AG04450 (cell line): ENCODE measurements around the gene PRLR. TPM values are rescaled to one million over a fixed set of nuclear protein-coding genes. Genes with fewer than 3 reads are reported as not detected.

ENCODE experiments used
- CTCF ChIA-PET: fragments of 300-600, 350-600 bp; formaldehyde crosslinking; extraction: SDS; loops from one replicate; lab custom pipeline; 2022; ENCODE audit warnings: antibody characterized with exemption, inconsistent platforms; lab: Charles Lee
- POLR2A ChIA-PET: fragments of 350-600 bp; formaldehyde crosslinking; extraction: SDS; loops from one replicate; lab custom pipeline; 2021; ENCODE audit warnings: antibody characterized with exemption, inconsistent platforms; lab: Yijun Ruan, JAX
- DNase-seq: peaks from one replicate; pipeline ENCODE4 v3.0.0-alpha.2; 2011; ENCODE audit warnings: low read depth, low spot score
- H3K27ac ChIP-seq: one replicate; pipeline ENCODE4 v1.5.1; 2012; ENCODE audit warnings: low read depth, low read length, control low read depth
- H3K27me3 ChIP-seq: one replicate; pipeline ENCODE4 v1.6.0; 2012; ENCODE audit warnings: low read length; ENCODE audit not compliant: control insufficient read depth, insufficient read depth
- H3K4me3 ChIP-seq: 2 replicates; pipeline ENCODE4 v1.5.1; 2011; ENCODE audit warnings: mild to moderate bottlenecking, low read depth, low read length, control low read depth
- H3K9me3 ChIP-seq: 2 replicates; pipeline ENCODE4 v1.5.1; 2012; ENCODE audit warnings: low read length; ENCODE audit not compliant: control insufficient read depth, insufficient read depth
- polyA plus RNA-seq: library from polyadenylated mRNA; depleted of rRNA; stranded (reverse); fragments of >200 nt; gene quantifications from 2 replicates; pipeline ENCODE4 v1.2.3, GENCODE V29; 2011
- TF ChIP-seq, protein P1 (sequence below): IDR thresholded peaks from 2 replicates; pipeline ENCODE4 v1.5.1; 2011; ENCODE audit warnings: low read depth, low read length, control low read depth, inconsistent platforms

The PRLR gene
- polyA plus RNA-seq, 1 experiment: not detected

- DNase-seq: no peak
- Histone ChIP-seq H3K9me3 (no peaks in the 10 kb centered on the region), H3K27ac (no peak overlapping the region), H3K27me3 (peaks cover 2% of the 10 kb centered on the region), H3K4me3 (no peak overlapping the region)
- TF ChIP-seq, protein P1, sequence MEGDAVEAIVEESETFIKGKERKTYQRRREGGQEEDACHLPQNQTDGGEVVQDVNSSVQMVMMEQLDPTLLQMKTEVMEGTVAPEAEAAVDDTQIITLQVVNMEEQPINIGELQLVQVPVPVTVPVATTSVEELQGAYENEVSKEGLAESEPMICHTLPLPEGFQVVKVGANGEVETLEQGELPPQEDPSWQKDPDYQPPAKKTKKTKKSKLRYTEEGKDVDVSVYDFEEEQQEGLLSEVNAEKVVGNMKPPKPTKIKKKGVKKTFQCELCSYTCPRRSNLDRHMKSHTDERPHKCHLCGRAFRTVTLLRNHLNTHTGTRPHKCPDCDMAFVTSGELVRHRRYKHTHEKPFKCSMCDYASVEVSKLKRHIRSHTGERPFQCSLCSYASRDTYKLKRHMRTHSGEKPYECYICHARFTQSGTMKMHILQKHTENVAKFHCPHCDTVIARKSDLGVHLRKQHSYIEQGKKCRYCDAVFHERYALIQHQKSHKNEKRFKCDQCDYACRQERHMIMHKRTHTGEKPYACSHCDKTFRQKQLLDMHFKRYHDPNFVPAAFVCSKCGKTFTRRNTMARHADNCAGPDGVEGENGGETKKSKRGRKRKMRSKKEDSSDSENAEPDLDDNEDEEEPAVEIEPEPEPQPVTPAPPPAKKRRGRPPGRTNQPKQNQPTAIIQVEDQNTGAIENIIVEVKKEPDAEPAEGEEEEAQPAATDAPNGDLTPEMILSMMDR: no peak
- ChIA-PET POLR2A (no interaction called here), CTCF (no interaction called here)
These were observed 97.1 kb downstream of the PRLR start for GRCh38 chr5:35133186-35133585.

GRCh38 chr5:35131723-35132122 lies 98.6 kb downstream of the PRLR start:
- TF ChIP-seq, protein P1: no peak
- H3K9me3 ChIP-seq: no peaks in the 10 kb centered on the region
- DNase-seq: no peak
- no peak overlapping the region for H3K27ac ChIP-seq
- peaks cover 2% of the 10 kb centered on the region for H3K27me3 ChIP-seq
- ChIA-PET CTCF (no interaction called here), POLR2A (no interaction called here)
- no peak overlapping the region for H3K4me3 ChIP-seq

- H3K4me3 ChIP-seq: no peak overlapping the region
- DNase-seq: no peak
- ChIA-PET POLR2A (no interaction called here), CTCF (interaction anchor here (0.7 kb wide), 1 partner anchor 750 kb away, joined by 3 read pairs; no protein-coding TSS in a partner anchor)
- H3K27me3 ChIP-seq: peaks cover 2% of the 10 kb centered on the region
- H3K9me3 ChIP-seq: no peaks in the 10 kb centered on the region
- no peak overlapping the region for H3K27ac ChIP-seq
- TF ChIP-seq, protein P1: no peak
These were observed 100.3 kb downstream of the PRLR start for GRCh38 chr5:35129921-35130485.

DNA sequence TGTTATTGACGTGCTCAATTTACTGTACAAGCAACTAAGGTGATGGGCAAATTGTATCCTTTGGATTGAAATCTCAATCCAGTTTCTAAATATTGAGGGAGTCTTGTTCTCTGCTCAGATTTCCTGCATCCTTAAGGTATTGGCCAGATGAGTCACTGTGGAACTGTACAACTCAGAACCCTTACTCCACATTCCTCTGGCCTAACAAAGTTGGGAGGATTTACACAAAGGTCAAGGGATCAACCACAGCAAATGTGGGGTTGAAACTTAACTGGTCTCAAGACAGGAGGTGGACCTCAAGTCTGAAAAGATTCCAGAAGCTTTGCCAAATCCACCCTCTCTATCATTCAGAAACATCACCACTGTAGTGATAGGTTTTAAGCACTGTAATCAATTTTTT lies 101.0 kb downstream of the PRLR start:
- Histone ChIP-seq H3K4me3 (no peak overlapping the region), H3K9me3 (no peaks in the 10 kb centered on the region), H3K27me3 (peaks cover 2% of the 10 kb centered on the region), H3K27ac (no peak overlapping the region)
- no peak for DNase-seq
- ChIA-PET POLR2A (no interaction called here), CTCF (interaction anchor here (0.7 kb wide), 1 partner anchor 751 kb away, joined by 3 read pairs; no protein-coding TSS in a partner anchor)
- TF ChIP-seq, protein P1: no peak

- DNase-seq: no peak
- CTCF ChIA-PET: no interaction called here
- Histone ChIP-seq H3K27ac (no peak overlapping the region), H3K4me3 (no peak overlapping the region), H3K9me3 (no peaks in the 10 kb centered on the region), H3K27me3 (no peaks in the 10 kb centered on the region)
- TF ChIP-seq, protein P1: no peak
- POLR2A ChIA-PET: no interaction called here
These were observed 103.3 kb downstream of the PRLR start for GRCh38 chr5:35127006-35127405.
